Activated CD8-positive, alpha-beta memory T cell treated with anti-CD3 and anti-CD28 coated beads for 24 hours (primary cell): ENCODE data around the gene C22orf23.
A peak's percentile ranks its signal among the peaks of the same experiment; 100 is the strongest.

Experiments
- DNase-seq: peaks from one replicate; pipeline ENCODE4 v3.0.0-alpha.2; 2020

The C22orf23 gene

GRCh38 chr22:37924386-37925065 lies 28.9 kb downstream of the C22orf23 start:
- no peak for DNase-seq

GRCh38 chr22:37923927-37924326 lies 29.5 kb downstream of the C22orf23 start:
- DNase-seq: no peak

- no peak for DNase-seq
Measured at GRCh38 chr22:37922191-37922590, 31.2 kb downstream of the C22orf23 start.

GRCh38 chr22:37920126-37920525 lies 33.3 kb downstream of the C22orf23 start:
- DNase-seq: no peak

GRCh38 chr22:37918580-37919270 lies 34.7 kb downstream of the C22orf23 start:
- DNase-seq: no peak

GRCh38 chr22:37917874-37918548 lies 35.4 kb downstream of the C22orf23 start:
- no peak for DNase-seq

- DNase-seq: no peak
Measured at GRCh38 chr22:37916311-37916710, 37.1 kb downstream of the C22orf23 start.

GRCh38 chr22:37913233-37913721 lies 40.1 kb downstream of the C22orf23 start:
- DNase-seq: no peak

- no peak for DNase-seq
Measured at GRCh38 chr22:37912171-37912570, 41.2 kb downstream of the C22orf23 start.

GRCh38 chr22:37911697-37912096 lies 41.7 kb downstream of the C22orf23 start:
- no peak for DNase-seq

- DNase-seq: no peak
Measured at GRCh38 chr22:37910890-37911672, 42.3 kb downstream of the C22orf23 start.

GRCh38 chr22:37909766-37910165 lies 43.6 kb downstream of the C22orf23 start:
- DNase-seq: no peak

- no peak for DNase-seq
Measured at GRCh38 chr22:37907036-37907954, 46.1 kb downstream of the C22orf23 start.

- peak; percentile 76 for DNase-seq
Measured at GRCh38 chr22:37906364-37907008, 46.9 kb downstream of the C22orf23 start.

- peak; percentile 84 for DNase-seq
Measured at GRCh38 chr22:37905534-37906363, 47.7 kb downstream of the C22orf23 start, which contains the start of gene MICALL1. Gene MICALL1 (plus strand): TSS chr22:37906297. CDS start chr22:37906423, 126 bp downstream.

GRCh38 chr22:37904572-37905533 lies 48.5 kb downstream of the C22orf23 start:
- no peak for DNase-seq

GRCh38 chr22:37898441-37899181 lies 54.8 kb downstream of the C22orf23 start:
- DNase-seq: no peak

GRCh38 chr22:37897807-37898206 lies 55.6 kb downstream of the C22orf23 start:
- DNase-seq: no peak
